Renal pelvis (tissue), 4 donors: Measurements from ENCODE around the gene SLC25A15. TPM values are rescaled to one million over a fixed set of nuclear protein-coding genes. Genes with fewer than 3 reads are reported as not detected.
"Not testable (repeated sequence)": the region's sequence is repeated elsewhere in the genome, so short reads cannot be mapped to it uniquely, and the experiment has no call there.

Experiments used
- DNase-seq: peaks from one replicate; pipeline ENCODE4 v3.0.0-alpha.2; 2013
- polyA plus RNA-seq, 3 donors: library from polyadenylated mRNA; unstranded; fragments of 120-200 nt; gene quantifications; one replicate each; pipeline ENCODE4 v1.2.1, GENCODE V29; 2013; ENCODE audit not compliant: insufficient read length in 3 of 3

The SLC25A15 gene
- polyA plus RNA-seq, 3 donors: 17.1 to 22.3 (median 18.9) TPM

GRCh38 chr13:40812102-40812501 is 22.7 kb downstream of the SLC25A15 start:
- DNase-seq: no peak

- no peak for DNase-seq
Measured at GRCh38 chr13:40812724-40813445, 23.5 kb downstream of the SLC25A15 start.

- no peak for DNase-seq
Measured at GRCh38 chr13:40813667-40814454, 24.4 kb downstream of the SLC25A15 start.

GRCh38 chr13:40814803-40815202 is 25.4 kb downstream of the SLC25A15 start:
- DNase-seq: no peak

DNA sequence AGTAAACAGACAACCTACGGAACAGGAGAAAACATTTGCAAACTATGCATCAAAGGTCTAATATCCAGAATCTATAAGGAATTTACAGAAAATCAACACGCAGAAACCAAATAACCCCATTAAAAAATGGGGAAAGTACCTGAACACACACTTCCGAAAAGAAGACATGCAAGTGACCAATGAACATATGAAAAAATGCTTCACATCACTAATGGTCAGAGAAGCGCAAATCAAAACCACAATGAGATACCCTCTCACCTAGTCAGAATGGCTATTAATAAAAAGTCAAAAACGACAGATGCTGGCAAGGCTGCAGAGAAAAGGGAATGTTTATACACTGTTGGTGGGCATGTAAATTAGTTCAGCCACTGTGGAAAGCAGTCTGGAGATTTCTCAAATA is 29.5 kb downstream of the SLC25A15 start:
- DNase-seq: no peak

- DNase-seq: no peak
Measured at GRCh38 chr13:40819797-40820315, 30.4 kb downstream of the SLC25A15 start.

GRCh38 chr13:40839725-40840124 is 50.3 kb downstream of the SLC25A15 start:
- not testable (repeated sequence) for DNase-seq

DNA sequence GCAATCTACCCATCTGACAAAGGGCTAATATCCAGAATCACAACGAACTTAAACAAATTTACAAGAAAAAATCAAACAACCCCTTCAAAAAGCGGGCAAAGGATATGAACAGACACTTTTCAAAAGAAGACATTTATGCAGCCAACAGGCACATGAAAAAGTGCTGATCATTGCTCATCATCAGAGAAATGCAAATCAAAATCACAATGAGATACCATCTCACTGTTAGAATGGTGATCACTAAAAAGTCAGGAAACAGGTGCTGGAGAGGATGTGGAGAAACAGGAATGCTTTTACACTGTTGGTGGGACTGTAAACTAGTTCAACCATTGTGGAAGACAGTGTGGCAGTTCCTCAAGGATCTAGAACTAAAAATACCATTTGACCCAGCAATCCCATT is 51.5 kb downstream of the SLC25A15 start:
- not testable (repeated sequence) for DNase-seq

Other genes with a start within 250 kb of the SLC25A15 start
- gene FOXO1, start 123.0 kb upstream of the SLC25A15 start, polyA plus RNA-seq: 10 to 100 TPM; 12.9 to 14.0 (median 14.0) TPM
- 10 to 100 TPM; 41.4 to 52.2 (median 49.1) TPM for gene MRPS31, start 18.4 kb upstream of the SLC25A15 start, polyA plus RNA-seq
- gene ELF1, start 229.7 kb downstream of the SLC25A15 start, polyA plus RNA-seq: 10 to 100 TPM; 48.9 to 51.7 (median 51.5) TPM